WTC11 (cell line): ENCODE data around the gene SESTD1. TPM values are rescaled to one million over a fixed set of nuclear protein-coding genes. Genes with fewer than 3 reads are reported as not detected.

ENCODE experiments used
- ATAC-seq: fragments of 200-7000 bp; cut with Tn5 transposase; 2 replicates; pipeline ENCODE4 v1.10.0; 2021; ENCODE audit warnings: mild to moderate bottlenecking, moderate library complexity
- CTCF ChIA-PET: fragments of 300-600 bp; sonication (Branson Sonifier 250); formaldehyde crosslinking; loops from one replicate; lab custom pipeline; 2021; ENCODE audit warnings: antibody characterized with exemption; lab: Charles Lee
- POLR2A ChIA-PET: fragments of 350-600 bp; sonication (Branson Sonifier 250); formaldehyde crosslinking; loops from one replicate; lab custom pipeline; 2021; ENCODE audit warnings: antibody characterized with exemption; lab: Charles Lee
- DNase-seq: peaks from one replicate; pipeline ENCODE4 v3.0.0; 2021; ENCODE audit warnings: low spot score
- H3K27ac Mint-ChIP-seq: 2 replicates; pipeline ENCODE4 v1.8.0; 2021; ENCODE audit warnings: mixed read lengths
- H3K27me3 Mint-ChIP-seq: 2 replicates; pipeline ENCODE4 v1.8.0; 2021; ENCODE audit warnings: low read depth, mild to moderate bottlenecking, moderate library complexity, mixed read lengths
- H3K36me3 Mint-ChIP-seq: 2 replicates; pipeline ENCODE4 v1.8.0; 2021; ENCODE audit warnings: mixed read lengths
- H3K4me1 Mint-ChIP-seq: 2 replicates; pipeline ENCODE4 v1.8.0; 2022; ENCODE audit warnings: mixed read lengths
- H3K4me3 Mint-ChIP-seq: 2 replicates; pipeline ENCODE4 v1.8.0; 2021; ENCODE audit warnings: mild to moderate bottlenecking, moderate library complexity, mixed read lengths
- H3K9me3 Mint-ChIP-seq: 2 replicates; pipeline ENCODE4 v1.8.0; 2021; ENCODE audit warnings: mixed read lengths
- ATF1 ChIP-seq: sonication (generic); formaldehyde crosslinking; IDR thresholded peaks from 2 replicates; pipeline ENCODE4 v1.8.1; 2023; ENCODE audit warnings: mild to moderate bottlenecking, moderate library complexity, missing genetic modification reagents
- ELF4 ChIP-seq: sonication (generic); formaldehyde crosslinking; IDR thresholded peaks from 2 replicates; pipeline ENCODE4 v1.8.1; 2022; ENCODE audit warnings: low read depth, mild to moderate bottlenecking, moderate library complexity, missing genetic modification reagents
- EMX1 ChIP-seq: fragments of 250-450 bp; sonication (Bioruptor Pico); IDR thresholded peaks from 2 replicates; pipeline ENCODE4 v1.8.0; 2021; ENCODE audit warnings: mild to moderate bottlenecking
- GRHL2 ChIP-seq: fragments of 250-450 bp; sonication (Bioruptor Pico); IDR thresholded peaks from 2 replicates; pipeline ENCODE4 v1.8.0; 2022; ENCODE audit warnings: mild to moderate bottlenecking, moderate library complexity; ENCODE audit not compliant: insufficient replicate concordance, severe bottlenecking
- JAZF1 ChIP-seq: fragments of 250-450 bp; sonication (Bioruptor Pico); IDR thresholded peaks from 2 replicates; pipeline ENCODE4 v1.9.0; 2021; ENCODE audit warnings: moderate library complexity, mild to moderate bottlenecking, inconsistent platforms
- MXD4 ChIP-seq: fragments of 250-450 bp; sonication (Bioruptor Pico); IDR thresholded peaks from 2 replicates; pipeline ENCODE4 v1.8.0; 2021; ENCODE audit warnings: mild to moderate bottlenecking, moderate library complexity, borderline replicate concordance
- MYBL2 ChIP-seq: sonication (generic); formaldehyde crosslinking; IDR thresholded peaks from 2 replicates; pipeline ENCODE4 v1.8.1; 2023; ENCODE audit warnings: mild to moderate bottlenecking, moderate library complexity, missing genetic modification reagents
- NFE2L1 ChIP-seq: sonication (generic); formaldehyde crosslinking; IDR thresholded peaks from 2 replicates; pipeline ENCODE4 v1.8.1; 2023; ENCODE audit warnings: missing genetic modification reagents
- NR1H2 ChIP-seq: sonication (generic); formaldehyde crosslinking; IDR thresholded peaks from 2 replicates; pipeline ENCODE4 v1.9.0; 2021; ENCODE audit warnings: mild to moderate bottlenecking, moderate library complexity, missing genetic modification reagents
- SMAD3 ChIP-seq: sonication (generic); formaldehyde crosslinking; IDR thresholded peaks from 2 replicates; pipeline ENCODE4 v1.8.0; 2022; ENCODE audit warnings: missing genetic modification reagents, mild to moderate bottlenecking, borderline replicate concordance
- SOX15 ChIP-seq: fragments of 250-450 bp; sonication (Bioruptor Pico); IDR thresholded peaks from 2 replicates; pipeline ENCODE4 v1.9.0; 2021; ENCODE audit warnings: mild to moderate bottlenecking
- TCF7 ChIP-seq: sonication (generic); formaldehyde crosslinking; IDR thresholded peaks from 2 replicates; pipeline ENCODE4 v1.8.0; 2022; ENCODE audit warnings: mild to moderate bottlenecking, low read depth, missing genetic modification reagents, moderate library complexity
- ZBTB21 ChIP-seq: sonication (generic); formaldehyde crosslinking; IDR thresholded peaks from 2 replicates; pipeline ENCODE4 v1.8.1; 2023; ENCODE audit warnings: mild to moderate bottlenecking, missing genetic modification reagents, borderline replicate concordance
- ZNF121 ChIP-seq: sonication (generic); formaldehyde crosslinking; IDR thresholded peaks from 2 replicates; pipeline ENCODE4 v1.8.0; 2023; ENCODE audit warnings: missing genetic modification reagents
- ZNF138 ChIP-seq: sonication (generic); formaldehyde crosslinking; conservative IDR thresholded peaks from 2 replicates; pipeline ENCODE4 v1.8.1; 2022; ENCODE audit warnings: mild to moderate bottlenecking, moderate library complexity, missing genetic modification reagents
- ZNF416 ChIP-seq: fragments of 250-450 bp; sonication (Bioruptor Pico); IDR thresholded peaks from 2 replicates; pipeline ENCODE4 v1.9.0; 2021; ENCODE audit warnings: mild to moderate bottlenecking, inconsistent platforms
- total RNA-seq: library from RNA; stranded (reverse); gene quantifications from 3 replicates; pipeline ENCODE4 v1.2.3, GENCODE V29; 2021
- TF ChIP-seq, protein P1 (sequence below): sonication (generic); formaldehyde crosslinking; IDR thresholded peaks from 2 replicates; pipeline ENCODE4 v1.8.1; 2023; ENCODE audit warnings: mild to moderate bottlenecking, missing genetic modification reagents
- TF ChIP-seq, protein P2 (sequence below): sonication (generic); formaldehyde crosslinking; IDR thresholded peaks from 2 replicates; pipeline ENCODE4 v1.8.1; 2022; ENCODE audit warnings: low read depth, missing genetic modification reagents, borderline replicate concordance
- TF ChIP-seq, protein P3 (sequence below): fragments of 200-600 bp; IDR thresholded peaks from 2 replicates; pipeline ENCODE4 v1.8.0; 2022; ENCODE audit warnings: antibody characterized with exemption
- TF ChIP-seq, protein P4 (sequence below): sonication (generic); formaldehyde crosslinking; IDR thresholded peaks from 2 replicates; pipeline ENCODE4 v1.8.0; 2022; ENCODE audit warnings: mild to moderate bottlenecking, missing genetic modification reagents
- TF ChIP-seq, protein P5 (sequence below): sonication (generic); formaldehyde crosslinking; IDR thresholded peaks from 2 replicates; pipeline ENCODE4 v1.8.1; 2022; ENCODE audit warnings: missing genetic modification reagents, borderline replicate concordance
- TF ChIP-seq, protein P6 (sequence below): sonication (generic); formaldehyde crosslinking; IDR thresholded peaks from 2 replicates; pipeline ENCODE4 v1.8.1; 2022; ENCODE audit warnings: mild to moderate bottlenecking, missing genetic modification reagents, moderate library complexity, borderline replicate concordance
- TF ChIP-seq, protein P7 (sequence below): fragments of 250-450 bp; sonication (Bioruptor Pico); IDR thresholded peaks from 2 replicates; pipeline ENCODE4 v1.9.0; 2021; ENCODE audit warnings: mild to moderate bottlenecking
- TF ChIP-seq, protein P8 (sequence below): sonication (generic); formaldehyde crosslinking; IDR thresholded peaks from 2 replicates; pipeline ENCODE4 v1.8.0; 2023; ENCODE audit warnings: mild to moderate bottlenecking, missing genetic modification reagents

Gene SESTD1
- total RNA-seq, 1 experiment from 2014 or later = 59.9 TPM

DNA sequence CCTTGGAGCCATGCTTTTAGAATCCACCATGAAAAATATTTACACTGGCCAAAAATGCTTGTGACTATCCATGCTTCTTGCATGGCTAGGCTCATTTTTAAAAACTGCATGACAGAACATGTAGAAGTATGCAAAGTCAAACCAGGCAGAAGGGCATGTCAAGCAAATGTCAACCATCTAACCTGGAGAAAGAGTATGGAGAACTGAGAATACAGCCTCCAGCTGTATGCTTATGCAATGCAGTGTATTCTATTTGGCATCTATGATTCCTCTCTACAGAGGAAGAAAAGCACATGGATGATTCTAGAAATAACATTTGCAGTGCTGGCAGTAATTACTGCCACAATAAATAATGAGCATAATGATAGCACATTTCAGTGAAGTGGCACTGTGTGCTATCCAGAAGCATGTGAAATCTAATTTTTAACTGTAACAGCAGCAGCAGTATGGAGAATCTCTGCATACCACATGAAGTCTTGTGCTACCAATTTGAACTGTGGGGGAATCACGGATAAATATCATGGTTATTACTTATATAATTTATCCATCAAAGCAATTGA lies 127.4 kb downstream of the SESTD1 start:
- TF ChIP-seq, protein P1, sequence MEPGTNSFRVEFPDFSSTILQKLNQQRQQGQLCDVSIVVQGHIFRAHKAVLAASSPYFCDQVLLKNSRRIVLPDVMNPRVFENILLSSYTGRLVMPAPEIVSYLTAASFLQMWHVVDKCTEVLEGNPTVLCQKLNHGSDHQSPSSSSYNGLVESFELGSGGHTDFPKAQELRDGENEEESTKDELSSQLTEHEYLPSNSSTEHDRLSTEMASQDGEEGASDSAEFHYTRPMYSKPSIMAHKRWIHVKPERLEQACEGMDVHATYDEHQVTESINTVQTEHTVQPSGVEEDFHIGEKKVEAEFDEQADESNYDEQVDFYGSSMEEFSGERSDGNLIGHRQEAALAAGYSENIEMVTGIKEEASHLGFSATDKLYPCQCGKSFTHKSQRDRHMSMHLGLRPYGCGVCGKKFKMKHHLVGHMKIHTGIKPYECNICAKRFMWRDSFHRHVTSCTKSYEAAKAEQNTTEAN = no peak
- TF ChIP-seq MYBL2 = no peak
- no peak for TF ChIP-seq SMAD3 (CRISPR knock-in tag)
- no peak for TF ChIP-seq NFE2L1 (CRISPR knock-in tag)
- TF ChIP-seq, protein P2, sequence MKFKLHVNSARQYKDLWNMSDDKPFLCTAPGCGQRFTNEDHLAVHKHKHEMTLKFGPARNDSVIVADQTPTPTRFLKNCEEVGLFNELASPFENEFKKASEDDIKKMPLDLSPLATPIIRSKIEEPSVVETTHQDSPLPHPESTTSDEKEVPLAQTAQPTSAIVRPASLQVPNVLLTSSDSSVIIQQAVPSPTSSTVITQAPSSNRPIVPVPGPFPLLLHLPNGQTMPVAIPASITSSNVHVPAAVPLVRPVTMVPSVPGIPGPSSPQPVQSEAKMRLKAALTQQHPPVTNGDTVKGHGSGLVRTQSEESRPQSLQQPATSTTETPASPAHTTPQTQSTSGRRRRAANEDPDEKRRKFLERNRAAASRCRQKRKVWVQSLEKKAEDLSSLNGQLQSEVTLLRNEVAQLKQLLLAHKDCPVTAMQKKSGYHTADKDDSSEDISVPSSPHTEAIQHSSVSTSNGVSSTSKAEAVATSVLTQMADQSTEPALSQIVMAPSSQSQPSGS (CRISPR knock-in tag) = no peak
- TF ChIP-seq, protein P3, sequence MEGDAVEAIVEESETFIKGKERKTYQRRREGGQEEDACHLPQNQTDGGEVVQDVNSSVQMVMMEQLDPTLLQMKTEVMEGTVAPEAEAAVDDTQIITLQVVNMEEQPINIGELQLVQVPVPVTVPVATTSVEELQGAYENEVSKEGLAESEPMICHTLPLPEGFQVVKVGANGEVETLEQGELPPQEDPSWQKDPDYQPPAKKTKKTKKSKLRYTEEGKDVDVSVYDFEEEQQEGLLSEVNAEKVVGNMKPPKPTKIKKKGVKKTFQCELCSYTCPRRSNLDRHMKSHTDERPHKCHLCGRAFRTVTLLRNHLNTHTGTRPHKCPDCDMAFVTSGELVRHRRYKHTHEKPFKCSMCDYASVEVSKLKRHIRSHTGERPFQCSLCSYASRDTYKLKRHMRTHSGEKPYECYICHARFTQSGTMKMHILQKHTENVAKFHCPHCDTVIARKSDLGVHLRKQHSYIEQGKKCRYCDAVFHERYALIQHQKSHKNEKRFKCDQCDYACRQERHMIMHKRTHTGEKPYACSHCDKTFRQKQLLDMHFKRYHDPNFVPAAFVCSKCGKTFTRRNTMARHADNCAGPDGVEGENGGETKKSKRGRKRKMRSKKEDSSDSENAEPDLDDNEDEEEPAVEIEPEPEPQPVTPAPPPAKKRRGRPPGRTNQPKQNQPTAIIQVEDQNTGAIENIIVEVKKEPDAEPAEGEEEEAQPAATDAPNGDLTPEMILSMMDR = no peak
- TF ChIP-seq, protein P4, sequence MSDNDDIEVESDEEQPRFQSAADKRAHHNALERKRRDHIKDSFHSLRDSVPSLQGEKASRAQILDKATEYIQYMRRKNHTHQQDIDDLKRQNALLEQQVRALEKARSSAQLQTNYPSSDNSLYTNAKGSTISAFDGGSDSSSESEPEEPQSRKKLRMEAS (CRISPR knock-in tag) = no peak
- no peak for TF ChIP-seq GRHL2
- TF ChIP-seq ZNF138 (CRISPR knock-in tag) = no peak
- TF ChIP-seq ZBTB21 = no peak
- TF ChIP-seq ZNF416 (CRISPR knock-in tag) = no peak
- TF ChIP-seq EMX1 (CRISPR knock-in tag) = no peak
- TF ChIP-seq, protein P5, sequence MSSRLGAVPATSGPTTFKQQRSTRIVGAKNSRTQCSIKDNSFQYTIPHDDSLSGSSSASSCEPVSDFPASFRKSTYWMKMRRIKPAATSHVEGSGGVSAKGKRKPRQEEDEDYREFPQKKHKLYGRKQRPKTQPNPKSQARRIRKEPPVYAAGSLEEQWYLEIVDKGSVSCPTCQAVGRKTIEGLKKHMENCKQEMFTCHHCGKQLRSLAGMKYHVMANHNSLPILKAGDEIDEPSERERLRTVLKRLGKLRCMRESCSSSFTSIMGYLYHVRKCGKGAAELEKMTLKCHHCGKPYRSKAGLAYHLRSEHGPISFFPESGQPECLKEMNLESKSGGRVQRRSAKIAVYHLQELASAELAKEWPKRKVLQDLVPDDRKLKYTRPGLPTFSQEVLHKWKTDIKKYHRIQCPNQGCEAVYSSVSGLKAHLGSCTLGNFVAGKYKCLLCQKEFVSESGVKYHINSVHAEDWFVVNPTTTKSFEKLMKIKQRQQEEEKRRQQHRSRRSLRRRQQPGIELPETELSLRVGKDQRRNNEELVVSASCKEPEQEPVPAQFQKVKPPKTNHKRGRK (CRISPR knock-in tag) = no peak
- TF ChIP-seq, protein P6, sequence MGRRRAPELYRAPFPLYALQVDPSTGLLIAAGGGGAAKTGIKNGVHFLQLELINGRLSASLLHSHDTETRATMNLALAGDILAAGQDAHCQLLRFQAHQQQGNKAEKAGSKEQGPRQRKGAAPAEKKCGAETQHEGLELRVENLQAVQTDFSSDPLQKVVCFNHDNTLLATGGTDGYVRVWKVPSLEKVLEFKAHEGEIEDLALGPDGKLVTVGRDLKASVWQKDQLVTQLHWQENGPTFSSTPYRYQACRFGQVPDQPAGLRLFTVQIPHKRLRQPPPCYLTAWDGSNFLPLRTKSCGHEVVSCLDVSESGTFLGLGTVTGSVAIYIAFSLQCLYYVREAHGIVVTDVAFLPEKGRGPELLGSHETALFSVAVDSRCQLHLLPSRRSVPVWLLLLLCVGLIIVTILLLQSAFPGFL (CRISPR knock-in tag) = no peak
- TF ChIP-seq ELF4 = no peak
- TF ChIP-seq ATF1 (CRISPR knock-in tag) = no peak
- ChIA-PET POLR2A (no interaction called here), CTCF (no interaction called here)
- no peak overlapping the region for H3K4me3 Mint-ChIP-seq
- no peak for DNase-seq
- H3K9me3 Mint-ChIP-seq = no peaks in the 10 kb centered on the region
- no peak for ATAC-seq
- no peaks in the 10 kb centered on the region for H3K36me3 Mint-ChIP-seq
- no peak overlapping the region for H3K27ac Mint-ChIP-seq
- 0 out of 2 replicates have a peak, but pooled peaks cover 2% of the 10 kb centered on the region for H3K4me1 Mint-ChIP-seq
- no peaks in the 10 kb centered on the region for H3K27me3 Mint-ChIP-seq

DNA sequence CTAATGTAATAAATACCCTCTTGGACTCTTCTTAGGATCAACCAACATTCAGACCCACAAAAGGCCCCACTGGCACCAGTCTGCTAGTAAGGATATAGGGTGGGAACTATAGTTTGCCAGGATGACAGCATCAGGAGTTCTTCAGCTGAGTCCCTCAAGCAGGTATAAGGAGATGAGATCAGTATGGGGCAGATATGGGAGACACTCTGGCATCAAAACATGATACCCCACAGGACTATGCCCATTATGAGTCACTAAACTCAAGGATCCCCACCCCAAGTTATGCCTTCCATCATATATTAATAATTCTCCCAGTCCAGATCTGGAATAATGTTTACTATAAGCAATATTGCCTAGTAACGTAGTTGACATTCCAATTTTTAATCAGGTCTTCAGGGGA lies 131.6 kb downstream of the SESTD1 start:
- no peaks in the 10 kb centered on the region for H3K9me3 Mint-ChIP-seq
- no peak overlapping the region for H3K4me3 Mint-ChIP-seq
- no peaks in the 10 kb centered on the region for H3K36me3 Mint-ChIP-seq
- no peak overlapping the region for H3K27ac Mint-ChIP-seq
- 0 out of 2 replicates have a peak, but pooled peaks cover 2% of the 10 kb centered on the region for H3K4me1 Mint-ChIP-seq
- no peaks in the 10 kb centered on the region for H3K27me3 Mint-ChIP-seq
- ATAC-seq (no peak), DNase-seq (no peak)
- POLR2A ChIA-PET = no interaction called here
- CTCF ChIA-PET = no interaction called here
- TF ChIP-seq ZNF121 (CRISPR knock-in tag) = no peak
- TF ChIP-seq, protein P7, sequence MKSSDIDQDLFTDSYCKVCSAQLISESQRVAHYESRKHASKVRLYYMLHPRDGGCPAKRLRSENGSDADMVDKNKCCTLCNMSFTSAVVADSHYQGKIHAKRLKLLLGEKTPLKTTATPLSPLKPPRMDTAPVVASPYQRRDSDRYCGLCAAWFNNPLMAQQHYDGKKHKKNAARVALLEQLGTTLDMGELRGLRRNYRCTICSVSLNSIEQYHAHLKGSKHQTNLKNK (CRISPR knock-in tag) = no peak
- TF ChIP-seq, protein P2 (CRISPR knock-in tag) = no peak
- TF ChIP-seq JAZF1 (CRISPR knock-in tag) = no peak
- TF ChIP-seq SOX15 (CRISPR knock-in tag) = no peak
- no peak for TF ChIP-seq NR1H2 (CRISPR knock-in tag)
- TF ChIP-seq GRHL2 = no peak
- TF ChIP-seq, protein P8, sequence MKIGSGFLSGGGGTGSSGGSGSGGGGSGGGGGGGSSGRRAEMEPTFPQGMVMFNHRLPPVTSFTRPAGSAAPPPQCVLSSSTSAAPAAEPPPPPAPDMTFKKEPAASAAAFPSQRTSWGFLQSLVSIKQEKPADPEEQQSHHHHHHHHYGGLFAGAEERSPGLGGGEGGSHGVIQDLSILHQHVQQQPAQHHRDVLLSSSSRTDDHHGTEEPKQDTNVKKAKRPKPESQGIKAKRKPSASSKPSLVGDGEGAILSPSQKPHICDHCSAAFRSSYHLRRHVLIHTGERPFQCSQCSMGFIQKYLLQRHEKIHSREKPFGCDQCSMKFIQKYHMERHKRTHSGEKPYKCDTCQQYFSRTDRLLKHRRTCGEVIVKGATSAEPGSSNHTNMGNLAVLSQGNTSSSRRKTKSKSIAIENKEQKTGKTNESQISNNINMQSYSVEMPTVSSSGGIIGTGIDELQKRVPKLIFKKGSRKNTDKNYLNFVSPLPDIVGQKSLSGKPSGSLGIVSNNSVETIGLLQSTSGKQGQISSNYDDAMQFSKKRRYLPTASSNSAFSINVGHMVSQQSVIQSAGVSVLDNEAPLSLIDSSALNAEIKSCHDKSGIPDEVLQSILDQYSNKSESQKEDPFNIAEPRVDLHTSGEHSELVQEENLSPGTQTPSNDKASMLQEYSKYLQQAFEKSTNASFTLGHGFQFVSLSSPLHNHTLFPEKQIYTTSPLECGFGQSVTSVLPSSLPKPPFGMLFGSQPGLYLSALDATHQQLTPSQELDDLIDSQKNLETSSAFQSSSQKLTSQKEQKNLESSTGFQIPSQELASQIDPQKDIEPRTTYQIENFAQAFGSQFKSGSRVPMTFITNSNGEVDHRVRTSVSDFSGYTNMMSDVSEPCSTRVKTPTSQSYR = no peak
- no peak for TF ChIP-seq TCF7 (CRISPR knock-in tag)
- TF ChIP-seq MXD4 = no peak
